K562 (cell line): ENCODE measurements around the gene SCG5. TPM values are rescaled to one million over a fixed set of nuclear protein-coding genes. Genes with fewer than 3 reads are reported as not detected.

Source experiments
- ATAC-seq: fragments of 200-7000 bp; cut with Tn5 transposase; 3 replicates; pipeline ENCODE4 v1.9.1; 2020; ENCODE audit warnings: moderate library complexity
- BruUV-seq: library from RNA; stranded (reverse); fragments of 400-500 nt; replicated peaks from 2 replicates; lab custom pipeline; 2021; lab: Mats Ljungman, UMichigan
- CTCF ChIA-PET: fragments of 300-600 bp; formaldehyde crosslinking; extraction: SDS; loops from one replicate; lab custom pipeline; 2021; ENCODE audit warnings: low intra/inter-chr PET ratio; lab: Yijun Ruan, JAX
- POLR2A ChIA-PET: fragments of 300-600, 350-650 bp; sonication (Branson Sonifier 250); formaldehyde crosslinking; extraction: SDS; loops from one replicate; lab custom pipeline; 2021; ENCODE audit warnings: antibody characterized with exemption, inconsistent platforms; lab: Yijun Ruan, JAX
- DNase-seq, 4 experiments: peaks; one replicate each; pipeline versions ENCODE4 v3.0.0 to v3.0.0-alpha.2; 2011 to 2018; ENCODE audit warnings: low spot score in 3 of 4, mixed read lengths in 3 of 4; ENCODE audit errors: extremely low read depth in 1 of 4
- FAIRE-seq: peaks from 2 replicates; lab custom pipeline; 2011; peaks lifted over from hg19 to GRCh38; lab: Jason Lieb, UNC
- H2AFZ ChIP-seq: 2 replicates; pipeline ENCODE4 v1.6.0; 2011; ENCODE audit warnings: low read depth, low read length, control low read depth, inconsistent platforms
- H3K27ac ChIP-seq: fragments of 200-600 bp; 3 replicates; pipeline ENCODE4 v1.8.0; 2011; ENCODE audit warnings: low read depth, mild to moderate bottlenecking, control low read depth, inconsistent platforms, low read length, moderate library complexity, mixed read lengths; ENCODE audit errors: extremely low read depth
- H3K27me3 ChIP-seq, 2 experiments: fragments of 300-600 bp in 1 of 2; 2 replicates in 1 of 2; 3 replicates in 1 of 2; pipeline versions ENCODE4 v1.6.0 to v1.8.0; 2011; ENCODE audit warnings: inconsistent platforms in 2 of 2, low read length in 2 of 2, mild to moderate bottlenecking in 1 of 2, mixed read lengths in 1 of 2, moderate library complexity in 1 of 2; ENCODE audit not compliant: control insufficient read depth in 2 of 2, insufficient read depth in 2 of 2
- H3K36me3 ChIP-seq: fragments of 300-600 bp; 3 replicates; pipeline ENCODE4 v1.8.0; 2011; ENCODE audit warnings: mild to moderate bottlenecking, low read length, inconsistent platforms; ENCODE audit not compliant: control insufficient read depth, insufficient read depth
- H3K4me1 ChIP-seq, 2 experiments: fragments of 200-600 bp in 1 of 2; replicated peaks in 1 of 2; 2 replicates in 1 of 2; 3 replicates in 1 of 2; pipeline versions ENCODE4 v1.5.1 to v1.8.0; 2011; ENCODE audit warnings: inconsistent platforms in 2 of 2, low read length in 2 of 2, mild to moderate bottlenecking in 1 of 2, mixed read lengths in 1 of 2, moderate library complexity in 1 of 2; ENCODE audit not compliant: control insufficient read depth in 2 of 2, insufficient read depth in 2 of 2
- H3K4me2 ChIP-seq: 2 replicates; pipeline ENCODE4 v1.6.1; 2011; ENCODE audit warnings: low read length, control low read depth, inconsistent platforms, mixed read lengths; ENCODE audit not compliant: insufficient read depth
- H3K4me3 ChIP-seq: fragments of 200-600 bp; sonication (generic), shearing (Covaris generic); 2 replicates; pipeline ENCODE4 v1.5.1; 2016; ENCODE audit warnings: control low read depth, inconsistent platforms
- H3K79me2 ChIP-seq: fragments of 200-600 bp; 3 replicates; pipeline ENCODE4 v1.8.0; 2011; ENCODE audit warnings: low read length, inconsistent platforms; ENCODE audit not compliant: control insufficient read depth, insufficient read depth
- H3K9ac ChIP-seq, 2 experiments: 2 replicates each; pipeline versions ENCODE4 v1.6.0 to v1.6.1; 2011; ENCODE audit warnings: low read depth in 2 of 2, low read length in 2 of 2, control low read depth in 1 of 2, inconsistent platforms in 1 of 2, mild to moderate bottlenecking in 1 of 2, mixed read lengths in 1 of 2; ENCODE audit not compliant: insufficient read depth in 1 of 2
- H3K9me1 ChIP-seq: one replicate; pipeline ENCODE4 v1.6.0; 2011; ENCODE audit warnings: inconsistent platforms, mild to moderate bottlenecking, low read length, moderate library complexity; ENCODE audit not compliant: control insufficient read depth, insufficient read depth
- H3K9me3 ChIP-seq: replicated peaks from 2 replicates; pipeline ENCODE4 v1.5.1; 2011; ENCODE audit warnings: low read depth, low read length, inconsistent platforms; ENCODE audit not compliant: control insufficient read depth, insufficient read depth
- H4K20me1 ChIP-seq: replicated peaks from 2 replicates; pipeline ENCODE4 v1.6.1; 2011; ENCODE audit warnings: low read length, inconsistent platforms, mixed read lengths; ENCODE audit not compliant: control insufficient read depth, insufficient read depth
- ATF3 ChIP-seq, 2 experiments: fragments of 450-650 bp in 1 of 2; sonication (generic) in 1 of 2; formaldehyde crosslinking in 1 of 2; IDR thresholded peaks in 1 of 2; conservative IDR thresholded peaks in 1 of 2; 2 replicates each; pipeline versions ENCODE4 v1.6.1 to v1.8.1; 2016 to 2023; ENCODE audit warnings: mild to moderate bottlenecking in 2 of 2, moderate library complexity in 2 of 2, inconsistent platforms in 1 of 2, missing genetic modification reagents in 1 of 2
- CREM ChIP-seq: IDR thresholded peaks from 2 replicates; pipeline ENCODE4 v1.6.1; 2014; ENCODE audit warnings: antibody characterized with exemption, low read depth
- CTCF ChIP-seq, 3 experiments: IDR thresholded peaks in 2 of 3; conservative IDR thresholded peaks in 1 of 3; 2 replicates each; pipeline ENCODE4 v1.5.1; 2011 to 2012; ENCODE audit warnings: low read length in 3 of 3, mild to moderate bottlenecking in 3 of 3, control low read depth in 2 of 3, improper control_type of control experiment in 1 of 3, inconsistent platforms in 1 of 3, low read depth in 1 of 3, mixed read lengths in 1 of 3, moderate library complexity in 1 of 3; ENCODE audit not compliant: insufficient read depth in 2 of 3
- KLF16 ChIP-seq: IDR thresholded peaks from 2 replicates; pipeline ENCODE4 v1.6.1; 2016; ENCODE audit warnings: antibody characterized with exemption
- MCM2 ChIP-seq: fragments of 450-650 bp; IDR thresholded peaks from 2 replicates; pipeline ENCODE4 v1.6.1; 2017; ENCODE audit warnings: low read depth, mild to moderate bottlenecking
- MIER1 ChIP-seq: fragments of 450-650 bp; IDR thresholded peaks from 2 replicates; pipeline ENCODE4 v1.6.1; 2016; ENCODE audit warnings: antibody characterized with exemption, mild to moderate bottlenecking, low read depth
- RAD21 ChIP-seq, 2 experiments: fragments of 250-450 bp in 1 of 2; fragments of 450-650 bp in 1 of 2; sonication (Bioruptor Pico) in 1 of 2; formaldehyde crosslinking in 1 of 2; IDR thresholded peaks in 1 of 2; conservative IDR thresholded peaks in 1 of 2; 2 replicates each; pipeline versions ENCODE4 v1.4.0 to v1.8.0; 2020 to 2022; ENCODE audit warnings: mild to moderate bottlenecking in 2 of 2, moderate library complexity in 1 of 2
- ZNF143 ChIP-seq: sonication (generic); formaldehyde crosslinking; IDR thresholded peaks from 2 replicates; pipeline ENCODE4 v1.9.0; 2022; ENCODE audit warnings: mild to moderate bottlenecking, missing genetic modification reagents
- ZNF316 ChIP-seq: fragments of 450-650 bp; IDR thresholded peaks from 2 replicates; pipeline ENCODE4 v1.6.1; 2016
- WGBS: fragments of 100-300 bp; shearing (Covaris generic); methylation state at CpG from one replicate; pipeline ENCODE4 v1.1.6; 2016; ENCODE audit warnings: low coverage, mixed read lengths; ENCODE audit not compliant: insufficient coverage; ENCODE audit errors: missing lambda C conversion rate; 5-methylcytosine and 5-hydroxymethylcytosine counted together
- in situ Hi-C: fragments of 300-500 bp; cut with MboI; formaldehyde crosslinking; loops from 4 replicates; pipeline ENCODE4 v1.15.0; 2018; ENCODE audit warnings: inconsistent platforms, mixed read lengths
- intact Hi-C: fragments of 100-400 bp; cut with micrococcal nuclease; formaldehyde crosslinking; loops from 2 replicates; pipeline ENCODE4 v1.14.2; 2022
- polyA plus RNA-seq, 8 experiments: library from polyadenylated mRNA; depleted of rRNA in 4 of 8; stranded (reverse) in 5 of 8; unstranded in 3 of 8; fragments of >200 nt; fragmentation: Nextera tagmentation in 2 of 8; fragmentation: Illumina TruSeq in 1 of 8; extraction: Ambion mirVana in 2 of 8; extraction: Trizol in 1 of 8; gene quantifications; 2 replicates each; pipeline versions ENCODE4 v1.2.1 to v1.2.3, GENCODE V29; 2011 to 2014; ENCODE audit warnings: inconsistent platforms in 1 of 8, missing spikeins in 1 of 8
- total RNA-seq, 7 experiments: library from RNA; depleted of rRNA in 6 of 7; stranded (reverse); fragments of >200 nt in 6 of 7; fragmentation: Illumina TruSeq in 2 of 7; extraction: Trizol in 2 of 7; gene quantifications; 2 replicates each; pipeline versions ENCODE4 v1.2.1 to v1.2.3, GENCODE V29; 2011 to 2021; ENCODE audit warnings: low replicate concordance in 1 of 7
- TF ChIP-seq, protein P1 (sequence below): fragments of 450-650 bp; IDR thresholded peaks from 2 replicates; pipeline ENCODE4 v1.6.1; 2017; ENCODE audit warnings: antibody characterized with exemption
- TF ChIP-seq, protein P2 (sequence below): fragments of 450-650 bp; IDR thresholded peaks from 2 replicates; pipeline ENCODE4 v1.6.1; 2016; ENCODE audit warnings: borderline replicate concordance
- TF ChIP-seq, protein P3 (sequence below): sonication (generic); formaldehyde crosslinking; IDR thresholded peaks from 2 replicates; pipeline ENCODE4 v1.8.0; 2022; ENCODE audit warnings: missing genetic modification reagents, mild to moderate bottlenecking, borderline replicate concordance

SCG5 gene
- total and polyA plus RNA-seq, 9 of the 15 experiments (the other 6 are each of a cell fraction or from before 2014, with no cell fraction given), result 0.06 to 0.76 (median 0.28) TPM; not detected in 2

GRCh38 chr15:32657198-32657883 lies 15.8 kb downstream of the SCG5 start:
- no TSS peak for BruUV-seq
- no peaks in the 10 kb centered on the region for H4K20me1 ChIP-seq
- H3K9ac ChIP-seq, result no peak overlapping the region
- in situ Hi-C loops (no loop called here), intact Hi-C loops (no loop called here)
- no peaks in the 10 kb centered on the region for H3K36me3 ChIP-seq
- no peak overlapping the region for H3K27ac ChIP-seq
- peaks cover 0 to 20% of the 10 kb centered on the region in 2 experiments; a peak in 3 of 5 replicates for H3K4me1 ChIP-seq
- POLR2A ChIA-PET, result interaction anchor here (1.3 kb wide), 1 partner anchor 14 kb away, joined by 3 read pairs; no protein-coding TSS in a partner anchor
- H3K4me2 ChIP-seq, result peak overlapping the region; percentile 34; the same call in 1 of the 2 replicates
- FAIRE-seq (no peak), DNase-seq (peak in 1 of 4 experiments; percentile 22), ATAC-seq (peak; percentile 65)
- H3K9me1 ChIP-seq, result no peaks in the 10 kb centered on the region
- H3K27me3 ChIP-seq, result no peaks in the 10 kb centered on the region
- H2AFZ ChIP-seq, result no peak overlapping the region
- no peaks in the 10 kb centered on the region for H3K9me3 ChIP-seq
- CTCF ChIA-PET, result no interaction called here
- WGBS, result 19% methylated on average over 5 of the region's 5 CpGs
- H3K79me2 ChIP-seq, result no peaks in the 10 kb centered on the region
- no peak overlapping the region for H3K4me3 ChIP-seq
- TF ChIP-seq MCM2 (no peak), RAD21 (CRISPR knock-in tag; conservative IDR thresholded peaks at IDR 0.05 in 1 of 2, IDR thresholded peaks at IDR 0.05 in 1 of 2) (0 out of 4 replicates have a peak, but pooled peaks of 1 of the 2 experiments have one; percentile 15), CREM (no peak), ATF3 (IDR thresholded peaks at IDR 0.05) (no peak), ATF3 (CRISPR knock-in tag; conservative IDR thresholded peaks at IDR 0.05) (no peak), CTCF (IDR thresholded peaks at IDR 0.05 in 2 of 3, conservative IDR thresholded peaks at IDR 0.05 in 1 of 3; ENCODE audit: insufficient read depth in 2 of 3, low read depth in 1 of 3, low read length in 3 of 3) (peak in 2 of 3 experiments; percentile 14 to 25; a peak in 3 of 6 replicates), ZNF143 (CRISPR knock-in tag) (no peak), ZNF316 (no peak), MIER1 (no peak), KLF16 (no peak)
- TF ChIP-seq, protein P1, sequence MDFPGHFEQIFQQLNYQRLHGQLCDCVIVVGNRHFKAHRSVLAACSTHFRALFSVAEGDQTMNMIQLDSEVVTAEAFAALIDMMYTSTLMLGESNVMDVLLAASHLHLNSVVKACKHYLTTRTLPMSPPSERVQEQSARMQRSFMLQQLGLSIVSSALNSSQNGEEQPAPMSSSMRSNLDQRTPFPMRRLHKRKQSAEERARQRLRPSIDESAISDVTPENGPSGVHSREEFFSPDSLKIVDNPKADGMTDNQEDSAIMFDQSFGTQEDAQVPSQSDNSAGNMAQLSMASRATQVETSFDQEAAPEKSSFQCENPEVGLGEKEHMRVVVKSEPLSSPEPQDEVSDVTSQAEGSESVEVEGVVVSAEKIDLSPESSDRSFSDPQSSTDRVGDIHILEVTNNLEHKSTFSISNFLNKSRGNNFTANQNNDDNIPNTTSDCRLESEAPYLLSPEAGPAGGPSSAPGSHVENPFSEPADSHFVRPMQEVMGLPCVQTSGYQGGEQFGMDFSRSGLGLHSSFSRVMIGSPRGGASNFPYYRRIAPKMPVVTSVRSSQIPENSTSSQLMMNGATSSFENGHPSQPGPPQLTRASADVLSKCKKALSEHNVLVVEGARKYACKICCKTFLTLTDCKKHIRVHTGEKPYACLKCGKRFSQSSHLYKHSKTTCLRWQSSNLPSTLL, result no peak
- TF ChIP-seq, protein P2, sequence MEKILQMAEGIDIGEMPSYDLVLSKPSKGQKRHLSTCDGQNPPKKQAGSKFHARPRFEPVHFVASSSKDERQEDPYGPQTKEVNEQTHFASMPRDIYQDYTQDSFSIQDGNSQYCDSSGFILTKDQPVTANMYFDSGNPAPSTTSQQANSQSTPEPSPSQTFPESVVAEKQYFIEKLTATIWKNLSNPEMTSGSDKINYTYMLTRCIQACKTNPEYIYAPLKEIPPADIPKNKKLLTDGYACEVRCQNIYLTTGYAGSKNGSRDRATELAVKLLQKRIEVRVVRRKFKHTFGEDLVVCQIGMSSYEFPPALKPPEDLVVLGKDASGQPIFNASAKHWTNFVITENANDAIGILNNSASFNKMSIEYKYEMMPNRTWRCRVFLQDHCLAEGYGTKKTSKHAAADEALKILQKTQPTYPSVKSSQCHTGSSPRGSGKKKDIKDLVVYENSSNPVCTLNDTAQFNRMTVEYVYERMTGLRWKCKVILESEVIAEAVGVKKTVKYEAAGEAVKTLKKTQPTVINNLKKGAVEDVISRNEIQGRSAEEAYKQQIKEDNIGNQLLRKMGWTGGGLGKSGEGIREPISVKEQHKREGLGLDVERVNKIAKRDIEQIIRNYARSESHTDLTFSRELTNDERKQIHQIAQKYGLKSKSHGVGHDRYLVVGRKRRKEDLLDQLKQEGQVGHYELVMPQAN, result no peak
- TF ChIP-seq, protein P3, sequence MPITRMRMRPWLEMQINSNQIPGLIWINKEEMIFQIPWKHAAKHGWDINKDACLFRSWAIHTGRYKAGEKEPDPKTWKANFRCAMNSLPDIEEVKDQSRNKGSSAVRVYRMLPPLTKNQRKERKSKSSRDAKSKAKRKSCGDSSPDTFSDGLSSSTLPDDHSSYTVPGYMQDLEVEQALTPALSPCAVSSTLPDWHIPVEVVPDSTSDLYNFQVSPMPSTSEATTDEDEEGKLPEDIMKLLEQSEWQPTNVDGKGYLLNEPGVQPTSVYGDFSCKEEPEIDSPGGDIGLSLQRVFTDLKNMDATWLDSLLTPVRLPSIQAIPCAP (CRISPR knock-in tag), result no peak
